GM18861 (cell line): ENCODE measurements around the gene ACVRL1.

Experiments
- ATAC-seq: cut with Tn5 transposase; IDR thresholded peaks from one replicate; pipeline ENCODE4 v1.9.1; 2021; ENCODE audit not compliant: unreplicated experiment

Gene ACVRL1

GRCh38 chr12:51915951-51916350 lies 8.6 kb downstream of the ACVRL1 start:
- no peak for ATAC-seq

GRCh38 chr12:51917041-51917590 lies 9.8 kb downstream of the ACVRL1 start:
- no peak for ATAC-seq

GRCh38 chr12:51917746-51918453 lies 10.6 kb downstream of the ACVRL1 start:
- ATAC-seq, result no peak

GRCh38 chr12:51920046-51920445 lies 12.7 kb downstream of the ACVRL1 start:
- no peak for ATAC-seq

GRCh38 chr12:51921017-51921725 lies 13.9 kb downstream of the ACVRL1 start:
- no peak for ATAC-seq

- no peak for ATAC-seq
Observed at GRCh38 chr12:51922146-51922545, 14.8 kb downstream of the ACVRL1 start.

- ATAC-seq, result no peak
Observed at GRCh38 chr12:51922762-51923505, 15.6 kb downstream of the ACVRL1 start.

GRCh38 chr12:51923506-51924365 lies 16.4 kb downstream of the ACVRL1 start:
- ATAC-seq, result no peak

GRCh38 chr12:51924551-51925319 lies 17.4 kb downstream of the ACVRL1 start:
- ATAC-seq, result no peak

GRCh38 chr12:51925346-51926063 lies 18.2 kb downstream of the ACVRL1 start:
- ATAC-seq, result no peak

- ATAC-seq, result no peak
Observed at GRCh38 chr12:51926064-51926632, 18.8 kb downstream of the ACVRL1 start.

GRCh38 chr12:51926718-51927117 lies 19.4 kb downstream of the ACVRL1 start:
- ATAC-seq, result no peak

GRCh38 chr12:51932218-51933076 lies 25.1 kb downstream of the ACVRL1 start:
- no peak for ATAC-seq

GRCh38 chr12:51934080-51934479 lies 26.8 kb downstream of the ACVRL1 start:
- ATAC-seq, result no peak

GRCh38 chr12:51937926-51938325 lies 30.6 kb downstream of the ACVRL1 start:
- ATAC-seq, result no peak

- no peak for ATAC-seq
Observed at GRCh38 chr12:51938726-51939125, 31.4 kb downstream of the ACVRL1 start.

GRCh38 chr12:51941011-51941581 lies 33.8 kb downstream of the ACVRL1 start:
- ATAC-seq, result no peak

GRCh38 chr12:51941604-51942003 lies 34.3 kb downstream of the ACVRL1 start:
- ATAC-seq, result no peak
